Liver (tissue), 2 donors: ENCODE measurements around the gene TMPRSS9.

Experiments used
- FOXA1 ChIP-seq: IDR thresholded peaks from 2 replicates; pipeline ENCODE4 v1.6.1; 2016; ENCODE audit warnings: antibody characterized with exemption
- TF ChIP-seq, protein P1 (sequence below): fragments of 150-350 bp; IDR thresholded peaks from 2 replicates; pipeline ENCODE4 v1.5.1; 2017; ENCODE audit warnings: improper control_type of control experiment, low read depth, low read length; ENCODE audit not compliant: missing input control
- donor health status: healthy.

DNA sequence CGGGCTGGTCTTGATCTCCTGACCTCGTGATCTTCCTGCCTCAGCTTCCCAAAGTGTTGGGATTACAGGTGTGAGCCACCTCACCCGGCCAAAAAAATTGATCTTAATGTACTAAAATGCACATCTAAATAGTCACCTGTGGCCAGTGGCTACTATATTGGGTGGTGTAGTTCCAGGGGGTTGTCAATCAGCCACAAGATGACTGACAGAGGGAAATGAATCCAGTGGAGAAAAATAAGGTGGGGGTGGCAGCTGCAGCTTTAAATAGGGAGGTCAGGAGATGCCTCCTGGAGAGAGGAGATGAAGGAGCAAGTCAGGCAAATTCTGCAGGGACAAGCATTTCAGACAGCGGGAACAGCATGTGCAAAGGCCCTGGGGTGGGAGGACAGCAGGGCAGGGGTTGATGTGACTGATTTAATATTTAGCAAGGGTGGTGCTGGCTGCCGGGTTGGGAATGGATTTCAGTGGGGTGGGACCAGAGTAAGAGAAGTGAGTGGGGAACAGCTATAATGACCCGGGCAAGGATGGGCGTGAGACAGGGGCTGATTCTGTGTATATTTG, 49.4 kb downstream of the TMPRSS9 start:
- no peak for TF ChIP-seq FOXA1
- TF ChIP-seq, protein P1, sequence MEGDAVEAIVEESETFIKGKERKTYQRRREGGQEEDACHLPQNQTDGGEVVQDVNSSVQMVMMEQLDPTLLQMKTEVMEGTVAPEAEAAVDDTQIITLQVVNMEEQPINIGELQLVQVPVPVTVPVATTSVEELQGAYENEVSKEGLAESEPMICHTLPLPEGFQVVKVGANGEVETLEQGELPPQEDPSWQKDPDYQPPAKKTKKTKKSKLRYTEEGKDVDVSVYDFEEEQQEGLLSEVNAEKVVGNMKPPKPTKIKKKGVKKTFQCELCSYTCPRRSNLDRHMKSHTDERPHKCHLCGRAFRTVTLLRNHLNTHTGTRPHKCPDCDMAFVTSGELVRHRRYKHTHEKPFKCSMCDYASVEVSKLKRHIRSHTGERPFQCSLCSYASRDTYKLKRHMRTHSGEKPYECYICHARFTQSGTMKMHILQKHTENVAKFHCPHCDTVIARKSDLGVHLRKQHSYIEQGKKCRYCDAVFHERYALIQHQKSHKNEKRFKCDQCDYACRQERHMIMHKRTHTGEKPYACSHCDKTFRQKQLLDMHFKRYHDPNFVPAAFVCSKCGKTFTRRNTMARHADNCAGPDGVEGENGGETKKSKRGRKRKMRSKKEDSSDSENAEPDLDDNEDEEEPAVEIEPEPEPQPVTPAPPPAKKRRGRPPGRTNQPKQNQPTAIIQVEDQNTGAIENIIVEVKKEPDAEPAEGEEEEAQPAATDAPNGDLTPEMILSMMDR: no peak
